Spleen (tissue), 7 donors: Measurements from ENCODE around the gene DNAJC18.
A peak's percentile ranks its signal among the peaks of the same experiment; 100 is the strongest.

ENCODE experiments used
- CTCF ChIP-seq, 11 experiments: fragments of 200-600 bp in 7 of 11; fragments of 450-650 bp in 4 of 11; sonication (generic) in 4 of 11; IDR thresholded peaks in 8 of 11; conservative IDR thresholded peaks in 3 of 11; 1 replicate in 7 of 11; 2 replicates in 4 of 11; pipeline versions ENCODE4 v1.4.0 to v1.8.0; 2016 to 2021; ENCODE audit warnings: antibody characterized with exemption in 11 of 11, inconsistent platforms in 4 of 11, mild to moderate bottlenecking in 1 of 11
- POLR2A ChIP-seq, 3 donors: fragments of 450-650 bp; IDR thresholded peaks; one replicate each; pipeline ENCODE4 v1.5.1; 2017; ENCODE audit warnings: antibody characterized with exemption in 3 of 3, mild to moderate bottlenecking in 1 of 3
- POLR2AphosphoS5 ChIP-seq, 3 donors: sonication (generic); formaldehyde crosslinking; IDR thresholded peaks; one replicate each; pipeline ENCODE4 v1.5.1; 2017; ENCODE audit warnings: antibody characterized with exemption in 3 of 3
- donor health status: DM: no; HTN: no; CAD: no; lungs with moderate emphysema.
- donor health status: DM: no; HTN: no; CAD: no.
- donor health status: DM: no; HTN: no; CAD: no.

- TF ChIP-seq POLR2A (IDR thresholded peaks at IDR 0.05) (no peak), CTCF (IDR thresholded peaks at IDR 0.05 in 8 of 11, conservative IDR thresholded peaks at IDR 0.05 in 3 of 11) (no peak), POLR2AphosphoS5 (IDR thresholded peaks at IDR 0.05) (peak; percentile 56 to 63 (median 60))
These were observed 51.0 kb downstream of the DNAJC18 start for GRCh38 chr5:139388198-139388821.
